H1 (cell line): Measurements from ENCODE around the gene AURKAIP1. TPM values are rescaled to one million over a fixed set of nuclear protein-coding genes. Genes with fewer than 3 reads are reported as not detected.
"Not testable (repeated sequence)": the region's sequence is repeated elsewhere in the genome, so short reads cannot be mapped to it uniquely, and the experiment has no call there.

Experiments
- CTCF ChIA-PET: fragments of 300-600 bp; sonication (Branson Sonifier 250); formaldehyde crosslinking; loops from one replicate; lab custom pipeline; 2021; ENCODE audit not compliant: partially characterized antibody; lab: Charles Lee
- POLR2A ChIA-PET: fragments of 300-600 bp; sonication (Branson Sonifier 250); formaldehyde crosslinking; loops from one replicate; lab custom pipeline; 2021; ENCODE audit warnings: inconsistent platforms; ENCODE audit not compliant: partially characterized antibody; lab: Charles Lee
- DNase-seq, 2 experiments: peaks; one replicate each; pipeline versions ENCODE4 v3.0.0 to v3.0.0-alpha.2; 2010 to 2022; ENCODE audit warnings: low spot score in 2 of 2, low read depth in 1 of 2, mixed read lengths in 1 of 2
- FAIRE-seq: peaks from 2 replicates; lab custom pipeline; 2011; peaks lifted over from hg19 to GRCh38; lab: Jason Lieb, UNC
- H2AFZ ChIP-seq: 2 replicates; pipeline ENCODE4 v1.8.1; 2012; ENCODE audit warnings: low read length, inconsistent platforms
- H2AK5ac ChIP-seq: 2 replicates; pipeline ENCODE4 v1.6.1; 2013; ENCODE audit warnings: low read depth, low read length
- H2BK120ac ChIP-seq: replicated peaks from 2 replicates; pipeline ENCODE3; 2013; ENCODE audit warnings: low read depth, low read length, inconsistent platforms
- H2BK12ac ChIP-seq: 2 replicates; pipeline ENCODE4 v1.6.1; 2013; ENCODE audit warnings: low read depth, low read length
- H2BK15ac ChIP-seq: 2 replicates; pipeline ENCODE4 v1.6.1; 2013; ENCODE audit warnings: low read length
- H2BK20ac ChIP-seq: 2 replicates; pipeline ENCODE4 v1.6.1; 2013; ENCODE audit warnings: low read length
- H2BK5ac ChIP-seq: 2 replicates; pipeline ENCODE4 v1.6.1; 2013; ENCODE audit warnings: low read depth, low read length
- H3K14ac ChIP-seq: 2 replicates; pipeline ENCODE4 v1.6.1; 2013; ENCODE audit warnings: inconsistent platforms; ENCODE audit not compliant: insufficient read length
- H3K18ac ChIP-seq: 2 replicates; pipeline ENCODE4 v1.6.1; 2013; ENCODE audit warnings: low read length; ENCODE audit errors: extremely low read depth
- H3K23ac ChIP-seq: 2 replicates; pipeline ENCODE4 v1.6.1; 2013; ENCODE audit warnings: inconsistent platforms; ENCODE audit not compliant: insufficient read length
- H3K23me2 ChIP-seq: 2 replicates; pipeline ENCODE4 v1.6.1; 2013; ENCODE audit warnings: low read depth, low read length
- H3K27ac ChIP-seq: 2 replicates; pipeline ENCODE4 v1.6.1; 2011; ENCODE audit warnings: low read depth, low read length, inconsistent platforms
- H3K27me3 ChIP-seq, 4 experiments: replicated peaks in 1 of 4; 1 replicate in 1 of 4; 2 replicates in 3 of 4; pipeline versions ENCODE4 v1.6.1 to v1.8.1; 2011 to 2013; ENCODE audit warnings: low read length in 3 of 4, mild to moderate bottlenecking in 3 of 4, inconsistent platforms in 2 of 4, mixed read lengths in 2 of 4, moderate library complexity in 1 of 4; ENCODE audit not compliant: control insufficient read depth in 3 of 4, insufficient read depth in 3 of 4; ENCODE audit errors: extremely low read depth in 1 of 4
- H3K36me3 ChIP-seq, 4 experiments: 2 replicates each; pipeline versions ENCODE4 v1.6.1 to v1.8.1; 2011 to 2013; ENCODE audit warnings: mild to moderate bottlenecking in 4 of 4, low read length in 3 of 4, moderate library complexity in 2 of 4, control low read depth in 1 of 4, inconsistent platforms in 1 of 4; ENCODE audit not compliant: insufficient read depth in 4 of 4, control insufficient read depth in 2 of 4
- H3K4ac ChIP-seq: replicated peaks from 2 replicates; pipeline ENCODE3; 2013; ENCODE audit warnings: low read length, low read depth, mixed read lengths, inconsistent platforms; ENCODE audit not compliant: insufficient read length
- H3K4me1 ChIP-seq, 4 experiments: replicated peaks in 1 of 4; 1 replicate in 1 of 4; 2 replicates in 3 of 4; pipeline versions ENCODE4 v1.6.1 to v1.8.1; 2011 to 2013; ENCODE audit warnings: low read length in 3 of 4, inconsistent platforms in 2 of 4, mixed read lengths in 1 of 4; ENCODE audit not compliant: insufficient read depth in 4 of 4, control insufficient read depth in 3 of 4
- H3K4me2 ChIP-seq, 2 experiments: 2 replicates each; pipeline versions ENCODE4 v1.6.1 to v1.8.1; 2011 to 2013; ENCODE audit warnings: low read depth in 2 of 2, low read length in 2 of 2, control low read depth in 1 of 2, inconsistent platforms in 1 of 2, mild to moderate bottlenecking in 1 of 2; ENCODE audit not compliant: insufficient read depth in 1 of 2
- H3K4me3 ChIP-seq, 4 experiments: fragments of 200-600, 300-600 bp in 1 of 4; sonication (generic), shearing (Covaris generic), sonication (Bioruptor Twin) in 1 of 4; 2 replicates each; pipeline versions ENCODE4 v1.5.1 to v1.8.1; 2011 to 2016; ENCODE audit warnings: low read length in 4 of 4, low read depth in 3 of 4, control low read depth in 2 of 4, inconsistent platforms in 2 of 4, mild to moderate bottlenecking in 2 of 4, mixed read lengths in 1 of 4, moderate library complexity in 1 of 4; ENCODE audit not compliant: insufficient read depth in 2 of 4; ENCODE audit errors: extremely low read depth in 1 of 4
- H3K56ac ChIP-seq: replicated peaks from 2 replicates; pipeline ENCODE3; 2013; ENCODE audit warnings: low read depth, mild to moderate bottlenecking, mixed read lengths, low read length, inconsistent platforms; ENCODE audit not compliant: insufficient read length
- H3K79me1 ChIP-seq: 2 replicates; pipeline ENCODE4 v1.6.1; 2013; ENCODE audit warnings: low read depth, low read length, control low read depth
- H3K79me2 ChIP-seq, 2 experiments: 2 replicates each; pipeline versions ENCODE4 v1.6.1 to v1.8.1; 2012 to 2013; ENCODE audit warnings: low read length in 2 of 2, mild to moderate bottlenecking in 2 of 2, inconsistent platforms in 1 of 2; ENCODE audit not compliant: insufficient read depth in 2 of 2, control insufficient read depth in 1 of 2
- H3K9ac ChIP-seq, 4 experiments: replicated peaks in 1 of 4; 1 replicate in 1 of 4; 2 replicates in 3 of 4; pipeline versions ENCODE4 v1.6.1 to v1.8.1; 2011 to 2013; ENCODE audit warnings: low read depth in 3 of 4, low read length in 3 of 4, control low read depth in 2 of 4, mild to moderate bottlenecking in 2 of 4, moderate library complexity in 2 of 4, inconsistent platforms in 1 of 4; ENCODE audit errors: extremely low read depth in 1 of 4
- H3K9me3 ChIP-seq, 2 experiments: 2 replicates each; pipeline versions ENCODE4 v1.6.1 to v1.8.1; 2012 to 2013; ENCODE audit warnings: mild to moderate bottlenecking in 2 of 2, moderate library complexity in 2 of 2, control low read depth in 1 of 2, inconsistent platforms in 1 of 2, low read depth in 1 of 2, low read length in 1 of 2, mixed read lengths in 1 of 2; ENCODE audit not compliant: insufficient read depth in 2 of 2
- H4K20me1 ChIP-seq, 2 experiments: replicated peaks in 1 of 2; 2 replicates each; pipeline versions ENCODE3 to v1.8.1; 2011 to 2013; ENCODE audit warnings: inconsistent platforms in 2 of 2, low read length in 2 of 2, mild to moderate bottlenecking in 1 of 2; ENCODE audit not compliant: insufficient read depth in 2 of 2, control insufficient read depth in 1 of 2
- H4K5ac ChIP-seq: 2 replicates; pipeline ENCODE4 v1.6.1; 2013; ENCODE audit warnings: low read length, low read depth, mixed read lengths, inconsistent platforms; ENCODE audit not compliant: insufficient read length
- H4K8ac ChIP-seq: 2 replicates; pipeline ENCODE4 v1.8.0; 2013; ENCODE audit warnings: mild to moderate bottlenecking, moderate library complexity, low read length, inconsistent platforms; ENCODE audit not compliant: insufficient read depth; ENCODE audit errors: extremely low read depth
- H4K91ac ChIP-seq: replicated peaks from 2 replicates; pipeline ENCODE3; 2013; ENCODE audit warnings: low read length, mixed read lengths, inconsistent platforms; ENCODE audit not compliant: insufficient read length
- WGBS, 2 experiments: shearing (Covaris generic) in 1 of 2; methylation state at CpG; one replicate each; pipeline versions ENCODE4 v1.1.6 to v1.1.7; 2013 to 2015; ENCODE audit warnings: low lambda C conversion rate in 2 of 2, mixed read lengths in 2 of 2, inconsistent platforms in 1 of 2, low coverage in 1 of 2, missing lambda C conversion rate in 1 of 2; ENCODE audit not compliant: insufficient replicate concordance in 2 of 2, insufficient coverage in 1 of 2, insufficient read length in 1 of 2; ENCODE audit errors: extremely low coverage in 1 of 2, missing lambda C conversion rate in 1 of 2; 5-methylcytosine and 5-hydroxymethylcytosine counted together
- polyA plus RNA-seq, 7 experiments: library from polyadenylated mRNA; depleted of rRNA in 3 of 7; stranded (reverse) in 5 of 7; unstranded in 2 of 7; fragments of >200 nt in 5 of 7; fragments of 200-250 nt in 2 of 7; gene quantifications; 1 replicate in 5 of 7; 2 replicates in 1 of 7; 4 replicates in 1 of 7; pipeline versions ENCODE4 v1.2.1 to v1.2.3, GENCODE V29; 2011 to 2013; ENCODE audit warnings: missing spikeins in 2 of 7, mixed read lengths in 2 of 7
- total RNA-seq: library from RNA; stranded (reverse); fragmentation: NEBNext Ultra II Directional; extraction: Animal tissue kit (Norgen Biotek cat#: 25700); gene quantifications from 2 replicates; pipeline ENCODE4 v1.2.1, GENCODE V29; 2021

The AURKAIP1 gene
- total and polyA plus RNA-seq, 2 of the 8 experiments (the other 6 are each of a cell fraction or from before 2014, with no cell fraction given), result 87.8 to 194 TPM

GRCh38 chr1:1385339-1385738 is 10.3 kb upstream of the AURKAIP1 start:
- H2BK5ac ChIP-seq, H3K27ac ChIP-seq, H3K4me2 ChIP-seq, H3K4ac ChIP-seq, H4K5ac ChIP-seq, H3K27me3 ChIP-seq, H3K4me3 ChIP-seq, H3K4me1 ChIP-seq, FAIRE-seq, H3K56ac ChIP-seq, H3K23me2 ChIP-seq, H3K23ac ChIP-seq, H2BK120ac ChIP-seq, H3K9ac ChIP-seq, H2AK5ac ChIP-seq, H3K79me2 ChIP-seq, H2BK15ac ChIP-seq, H4K8ac ChIP-seq, DNase-seq, H3K9me3 ChIP-seq, H3K18ac ChIP-seq, H3K79me1 ChIP-seq, H2BK12ac ChIP-seq, H2AFZ ChIP-seq, H4K91ac ChIP-seq, H3K14ac ChIP-seq, H2BK20ac ChIP-seq: not testable (repeated sequence)
- 93% methylated on average over 21 of the region's 29 CpGs; no CpG with 5 or more reads in 1 of the 2 experiments for WGBS, 2 experiments
- ChIA-PET POLR2A (interaction anchor here (0.9 to 33.4 kb wide), 7 partner anchors 1 to 97 kb away, joined by 3 to 719 read pairs (median 5); partner anchors contain the start of genes AURKAIP1, CCNL2 and MRPL20), CTCF (interaction anchor here (0.9 to 2.7 kb wide), 7 partner anchors 10 to 119 kb away, joined by 3 to 18 read pairs (median 3); partner anchors contain the start of gene CCNL2)
- Histone ChIP-seq H4K20me1 (peaks cover 2 to 12% of the 10 kb centered on the region in 2 experiments), H3K36me3 (peaks cover 29 to 52% (median 40%) of the 10 kb centered on the region in 4 experiments)
